Measurements from ENCODE around the gene DPYD. TPM values are rescaled to one million over a fixed set of nuclear protein-coding genes. Genes with fewer than 3 reads are reported as not detected.
A peak's percentile ranks its signal among the peaks of the same experiment; 100 is the strongest.

The DPYD gene
- total RNA-seq, 1 experiment from 2014 or later = 12.8 TPM

- no peak overlapping the region for H3K27ac ChIP-seq (ENCODE audit: low read length)
- ChIA-PET POLR2A (ENCODE audit: unreplicated experiment) (no interaction called here), CTCF (no interaction called here)
- TF ChIP-seq EZH2phosphoT487 (IDR thresholded peaks at IDR 0.05; ENCODE audit: borderline replicate concordance, low read length) (no peak), EZH2 (IDR thresholded peaks at IDR 0.05; ENCODE audit: low read length, unreplicated experiment) (no peak), CTCF (conservative IDR thresholded peaks at IDR 0.05; ENCODE audit: low read depth, low read length) (no peak)
- H3K9me3 ChIP-seq (ENCODE audit: low read length) = no peaks in the 10 kb centered on the region
- no peaks in the 10 kb centered on the region for H3K36me3 ChIP-seq (ENCODE audit: low read depth, low read length)
- no peaks in the 10 kb centered on the region for H3K9me2 ChIP-seq (replicated peaks; ENCODE audit: low read length)
- DNase-seq (no peak), ATAC-seq (no peak)
- no TSS peak for BruUV-seq (replicated peaks)
- intact Hi-C loops (cut with micrococcal nuclease) = no loop called here
- H3K4me3 ChIP-seq (ENCODE audit: low read length) = no peak overlapping the region
- H3K4me1 ChIP-seq (ENCODE audit: insufficient read depth, low read length) = peaks cover 22% of the 10 kb centered on the region
- no peaks in the 10 kb centered on the region for H3K27me3 ChIP-seq (ENCODE audit: low read length)
- no peaks in the 10 kb centered on the region for H3F3A ChIP-seq (ENCODE audit: low read length, unreplicated experiment)
- H3K9ac ChIP-seq (ENCODE audit: low read length) = no peak overlapping the region
- H3K4me2 ChIP-seq (ENCODE audit: low read length) = no peak overlapping the region
- H2AFZ ChIP-seq (ENCODE audit: low read length) = no peak overlapping the region
- H3K79me2 ChIP-seq (ENCODE audit: low read length) = no peaks in the 10 kb centered on the region
- no peaks in the 10 kb centered on the region for H4K20me1 ChIP-seq (ENCODE audit: low read length)
Measured at GRCh38 chr1:97281962-97282361, 638.9 kb downstream of the DPYD start.

- ChIA-PET CTCF (no interaction called here), POLR2A (ENCODE audit: unreplicated experiment) (interaction anchor here (0.6 kb wide), 1 partner anchor 306 kb away, joined by 6 read pairs; no protein-coding TSS in a partner anchor)
- Histone ChIP-seq H3K4me1 (ENCODE audit: insufficient read depth, low read length) (peaks cover 22% of the 10 kb centered on the region), H3K9me2 (replicated peaks; ENCODE audit: low read length) (no peaks in the 10 kb centered on the region), H3K9ac (ENCODE audit: low read length) (peak overlapping the region; percentile 40), H3K79me2 (ENCODE audit: low read length) (no peaks in the 10 kb centered on the region), H4K20me1 (ENCODE audit: low read length) (no peaks in the 10 kb centered on the region), H3K4me3 (ENCODE audit: low read length) (peak overlapping the region; percentile 17), H3K36me3 (ENCODE audit: low read depth, low read length) (no peaks in the 10 kb centered on the region), H3K27ac (ENCODE audit: low read length) (peak overlapping the region; percentile 89), H3K9me3 (ENCODE audit: low read length) (no peaks in the 10 kb centered on the region), H2AFZ (ENCODE audit: low read length) (peak overlapping the region; percentile 33; the same call in 1 of the 2 replicates), H3F3A (ENCODE audit: low read length, unreplicated experiment) (no peaks in the 10 kb centered on the region), H3K27me3 (ENCODE audit: low read length) (no peaks in the 10 kb centered on the region), H3K4me2 (ENCODE audit: low read length) (peak overlapping the region; percentile 63)
- ATAC-seq (peak; percentile 93), DNase-seq (peak; percentile 87)
- intact Hi-C loops (cut with micrococcal nuclease) = loop anchor here (10.0 kb wide), 1 partner anchor 777 kb away; no protein-coding TSS in a partner anchor
- TF ChIP-seq EZH2phosphoT487 (IDR thresholded peaks at IDR 0.05; ENCODE audit: borderline replicate concordance, low read length) (no peak), EZH2 (IDR thresholded peaks at IDR 0.05; ENCODE audit: low read length, unreplicated experiment) (no peak), CTCF (conservative IDR thresholded peaks at IDR 0.05; ENCODE audit: low read depth, low read length) (no peak)
- BruUV-seq (replicated peaks) = TSS peak; percentile 82
Measured at GRCh38 chr1:97277891-97278654, 642.8 kb downstream of the DPYD start.

Data from PC-3 (cell line).